MM.1S (cell line): ENCODE measurements around the gene DNER.

Experiments
- EZH2 ChIP-seq: fragments of 300-600 bp; sonication (generic); optimal IDR thresholded peaks from 2 replicates; pipeline ENCODE3; 2017; ENCODE audit warnings: low read depth, mild to moderate bottlenecking, antibody characterized with exemption, low read length, mixed read lengths
- EZH2phosphoT487 ChIP-seq: fragments of 300-600 bp; sonication (generic); IDR thresholded peaks from 2 replicates; pipeline ENCODE4 v1.6.1; 2018; ENCODE audit warnings: antibody characterized with exemption, low read length
- TF ChIP-seq, protein P1 (sequence below): fragments of 300-600 bp; sonication (generic); IDR thresholded peaks from 2 replicates; pipeline ENCODE4 v1.5.1; 2016; ENCODE audit warnings: antibody characterized with exemption, low read length, mixed read lengths

DNA sequence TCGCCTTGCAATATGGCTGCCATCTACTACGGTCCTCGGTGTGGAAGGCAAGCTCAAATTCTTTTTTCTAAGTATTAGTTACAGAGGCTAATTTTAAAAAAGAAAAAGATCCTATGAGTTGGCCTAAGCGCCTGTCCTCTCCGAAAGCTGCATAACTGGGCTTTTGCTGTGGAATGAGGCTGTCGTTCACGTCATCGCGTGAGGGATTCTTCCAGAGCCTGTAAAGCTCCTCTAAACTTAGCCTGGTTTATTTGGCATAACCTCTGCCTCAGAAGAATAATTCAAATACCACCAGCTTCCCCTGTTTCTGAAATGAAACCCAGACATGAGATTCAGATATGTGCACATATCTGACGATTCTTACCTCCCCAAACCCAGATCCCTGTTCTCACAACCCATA, 187.4 kb downstream of the DNER start:
- TF ChIP-seq, protein P1, sequence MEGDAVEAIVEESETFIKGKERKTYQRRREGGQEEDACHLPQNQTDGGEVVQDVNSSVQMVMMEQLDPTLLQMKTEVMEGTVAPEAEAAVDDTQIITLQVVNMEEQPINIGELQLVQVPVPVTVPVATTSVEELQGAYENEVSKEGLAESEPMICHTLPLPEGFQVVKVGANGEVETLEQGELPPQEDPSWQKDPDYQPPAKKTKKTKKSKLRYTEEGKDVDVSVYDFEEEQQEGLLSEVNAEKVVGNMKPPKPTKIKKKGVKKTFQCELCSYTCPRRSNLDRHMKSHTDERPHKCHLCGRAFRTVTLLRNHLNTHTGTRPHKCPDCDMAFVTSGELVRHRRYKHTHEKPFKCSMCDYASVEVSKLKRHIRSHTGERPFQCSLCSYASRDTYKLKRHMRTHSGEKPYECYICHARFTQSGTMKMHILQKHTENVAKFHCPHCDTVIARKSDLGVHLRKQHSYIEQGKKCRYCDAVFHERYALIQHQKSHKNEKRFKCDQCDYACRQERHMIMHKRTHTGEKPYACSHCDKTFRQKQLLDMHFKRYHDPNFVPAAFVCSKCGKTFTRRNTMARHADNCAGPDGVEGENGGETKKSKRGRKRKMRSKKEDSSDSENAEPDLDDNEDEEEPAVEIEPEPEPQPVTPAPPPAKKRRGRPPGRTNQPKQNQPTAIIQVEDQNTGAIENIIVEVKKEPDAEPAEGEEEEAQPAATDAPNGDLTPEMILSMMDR = no peak
- no peak for TF ChIP-seq EZH2
- no peak for TF ChIP-seq EZH2phosphoT487
